Measurements from ENCODE around the gene KLF18.

DNA sequence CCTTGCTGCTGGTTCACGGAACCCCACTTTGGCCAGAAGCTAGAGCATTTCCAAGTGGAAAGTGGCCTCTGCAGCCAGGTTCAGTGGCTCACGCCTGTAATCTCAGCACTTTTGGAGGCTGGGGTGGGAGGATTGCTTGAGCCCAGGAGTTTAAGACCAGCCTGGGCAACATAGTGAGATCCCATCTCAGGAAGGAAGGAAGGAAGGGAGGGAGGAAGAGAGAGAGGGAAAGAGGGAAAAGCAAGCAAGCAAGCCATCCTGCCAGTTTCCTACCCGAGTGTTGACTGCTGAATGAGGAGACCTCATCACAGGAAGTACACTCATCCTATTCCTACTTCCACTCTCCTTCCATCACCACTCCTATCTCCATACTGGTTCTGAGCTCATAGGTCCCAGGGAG lies 35.6 kb downstream of the KLF18 start:
- TF ChIP-seq PRRX2 (CRISPR knock-in tag; IDR thresholded peaks at IDR 0.05), result no peak
- no peak for TF ChIP-seq CTCF (IDR thresholded peaks at IDR 0.05)

Measured in WTC11 (cell line).